Kidney (tissue), 14 donors: ENCODE data around the gene ADORA2A. TPM values are rescaled to one million over a fixed set of nuclear protein-coding genes. Genes with fewer than 3 reads are reported as not detected.
A peak's percentile ranks its signal among the peaks of the same experiment; 100 is the strongest.

ENCODE experiments used
- DNase-seq, 5 donors: peaks; one replicate each; pipeline ENCODE4 v3.0.0-alpha.2; 2013 to 2020
- FAIRE-seq: peaks from 2 replicates; lab custom pipeline; 2012; peaks lifted over from hg19 to GRCh38; lab: Jason Lieb, UNC
- H3K27ac ChIP-seq, 2 donors: one replicate each; pipeline ENCODE4 v1.7.0; 2013; ENCODE audit warnings: low read depth in 2 of 2, low read length in 2 of 2, inconsistent platforms in 1 of 2
- H3K27me3 ChIP-seq: one replicate; pipeline ENCODE4 v1.7.1; 2013; ENCODE audit warnings: low read length, inconsistent platforms; ENCODE audit not compliant: control insufficient read depth, insufficient read depth
- H3K36me3 ChIP-seq, 3 donors: one replicate each; pipeline versions ENCODE4 v1.7.0 to v1.7.1; 2013; ENCODE audit warnings: low read length in 3 of 3, control low read depth in 1 of 3, inconsistent platforms in 1 of 3; ENCODE audit not compliant: insufficient read depth in 3 of 3, control insufficient read depth in 2 of 3
- H3K4me1 ChIP-seq, 3 donors: one replicate each; pipeline versions ENCODE4 v1.7.0 to v1.7.1; 2013; ENCODE audit warnings: low read length in 3 of 3, inconsistent platforms in 1 of 3, low read depth in 1 of 3; ENCODE audit not compliant: control insufficient read depth in 2 of 3, insufficient read depth in 2 of 3
- H3K4me3 ChIP-seq, 3 donors: one replicate each; pipeline versions ENCODE4 v1.7.0 to v1.8.1; 2013; ENCODE audit warnings: low read length in 3 of 3, control low read depth in 1 of 3, inconsistent platforms in 1 of 3
- H3K9ac ChIP-seq, 3 donors: one replicate each; pipeline versions ENCODE4 v1.7.0 to v1.7.1; 2013; ENCODE audit warnings: low read length in 3 of 3, control low read depth in 1 of 3, inconsistent platforms in 1 of 3
- H3K9me3 ChIP-seq, 3 donors: one replicate each; pipeline versions ENCODE4 v1.7.0 to v1.7.1; 2013; ENCODE audit warnings: low read length in 3 of 3, control low read depth in 1 of 3, inconsistent platforms in 1 of 3; ENCODE audit not compliant: control insufficient read depth in 2 of 3, insufficient read depth in 1 of 3
- intact Hi-C: fragments of 100-400 bp; cut with DNase I; formaldehyde crosslinking; loops from one replicate; pipeline ENCODE4 v1.11.1; 2022
- polyA plus RNA-seq: library from polyadenylated mRNA; stranded (reverse); fragments of 350-450 nt; fragmentation: Illumina TruSeq; extraction: RNeasy Lipid Tissue Mini Kit (QIAGEN cat#74804); gene quantifications from one replicate; pipeline ENCODE4 v1.2.3, GENCODE V29; 2014; ENCODE audit warnings: low read depth, low replicate concordance; ENCODE audit not compliant: insufficient read depth
- total RNA-seq: library from RNA; stranded (reverse); fragmentation: NEBNext Ultra II Directional; extraction: Animal tissue kit (Norgen Biotek cat#: 25700); gene quantifications from one replicate; pipeline ENCODE4 v1.2.1, GENCODE V29; 2021
- TF ChIP-seq, protein P1 (sequence below): IDR thresholded peaks from 3 replicates; pipeline ENCODE4 v1.5.1; 2012; ENCODE audit warnings: mild to moderate bottlenecking, moderate library complexity, borderline replicate concordance; ENCODE audit not compliant: insufficient read depth; ENCODE audit errors: extremely low read depth
- donor health status: control.
- donor health status: control.
- donor health status: control.
- donor health status: control.
- donor health status: control.
- donor health status: DM: yes; HTN: yes; CAD: no.
- donor health status: Normal renal cell carcinoma (clear cell type).

Gene ADORA2A
- total and polyA plus RNA-seq, 2 donors from 2014 or later: 6.1 to 6.9 TPM

- TF ChIP-seq, protein P1, sequence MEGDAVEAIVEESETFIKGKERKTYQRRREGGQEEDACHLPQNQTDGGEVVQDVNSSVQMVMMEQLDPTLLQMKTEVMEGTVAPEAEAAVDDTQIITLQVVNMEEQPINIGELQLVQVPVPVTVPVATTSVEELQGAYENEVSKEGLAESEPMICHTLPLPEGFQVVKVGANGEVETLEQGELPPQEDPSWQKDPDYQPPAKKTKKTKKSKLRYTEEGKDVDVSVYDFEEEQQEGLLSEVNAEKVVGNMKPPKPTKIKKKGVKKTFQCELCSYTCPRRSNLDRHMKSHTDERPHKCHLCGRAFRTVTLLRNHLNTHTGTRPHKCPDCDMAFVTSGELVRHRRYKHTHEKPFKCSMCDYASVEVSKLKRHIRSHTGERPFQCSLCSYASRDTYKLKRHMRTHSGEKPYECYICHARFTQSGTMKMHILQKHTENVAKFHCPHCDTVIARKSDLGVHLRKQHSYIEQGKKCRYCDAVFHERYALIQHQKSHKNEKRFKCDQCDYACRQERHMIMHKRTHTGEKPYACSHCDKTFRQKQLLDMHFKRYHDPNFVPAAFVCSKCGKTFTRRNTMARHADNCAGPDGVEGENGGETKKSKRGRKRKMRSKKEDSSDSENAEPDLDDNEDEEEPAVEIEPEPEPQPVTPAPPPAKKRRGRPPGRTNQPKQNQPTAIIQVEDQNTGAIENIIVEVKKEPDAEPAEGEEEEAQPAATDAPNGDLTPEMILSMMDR: no peak
- no peak for FAIRE-seq
- Histone ChIP-seq H3K27ac (no peak overlapping the region), H3K4me3 (no peak overlapping the region), H3K9ac (no peak overlapping the region), H3K9me3 (no peaks in the 10 kb centered on the region), H3K4me1 (peaks cover 0 to 11% (median 0%) of the 10 kb centered on the region in 3 donors), H3K36me3 (peaks cover 0 to 10% (median 2%) of the 10 kb centered on the region in 3 donors), H3K27me3 (peaks cover 3% of the 10 kb centered on the region)
- DNase-seq: peak in 4 of 5 donors; percentile 41 to 79 (median 56)
- intact Hi-C loops: loop anchor here (10.0 kb wide), 1 partner anchor 84 kb away; no protein-coding TSS in a partner anchor
Measured at GRCh38 chr22:24420072-24420976, 7.1 kb upstream of the ADORA2A start.

DNA sequence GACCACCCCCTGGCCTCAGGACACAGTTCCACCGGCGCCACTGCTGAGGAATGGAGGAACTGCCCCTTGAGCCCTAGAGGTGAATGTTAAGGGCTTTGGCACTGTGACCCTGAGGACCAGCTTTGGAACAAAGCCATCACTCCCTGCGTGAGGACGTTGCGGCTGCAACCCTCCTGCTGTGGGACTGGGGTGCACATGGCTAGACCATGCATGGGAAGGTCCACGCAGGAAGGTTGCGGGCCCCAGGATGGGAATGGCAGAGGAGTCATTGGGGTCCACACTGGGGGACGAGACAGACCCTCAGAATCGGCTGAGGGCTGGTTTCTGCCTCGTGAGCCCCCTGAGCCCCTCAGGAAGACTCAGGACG, 6.4 kb upstream of the ADORA2A start:
- H3K9me3 ChIP-seq: no peaks in the 10 kb centered on the region
- peaks cover 0 to 11% (median 0%) of the 10 kb centered on the region in 3 donors for H3K4me1 ChIP-seq
- H3K27ac ChIP-seq: no peak overlapping the region
- no peak overlapping the region for H3K4me3 ChIP-seq
- H3K9ac ChIP-seq: no peak overlapping the region
- peaks cover 0 to 4% (median 0%) of the 10 kb centered on the region in 3 donors for H3K36me3 ChIP-seq
- TF ChIP-seq, protein P1: no peak
- FAIRE-seq: no peak
- intact Hi-C loops: loop anchor here (10.0 kb wide), 1 partner anchor 84 kb away; no protein-coding TSS in a partner anchor
- no peak for DNase-seq
- peaks cover 3% of the 10 kb centered on the region for H3K27me3 ChIP-seq

GRCh38 chr22:24421428-24421931, 5.9 kb upstream of the ADORA2A start:
- DNase-seq (peak in 1 of 5 donors; percentile 54), FAIRE-seq (no peak)
- Histone ChIP-seq H3K9me3 (no peaks in the 10 kb centered on the region), H3K4me1 (peaks cover 0 to 11% (median 0%) of the 10 kb centered on the region in 3 donors), H3K27me3 (peaks cover 3% of the 10 kb centered on the region), H3K27ac (no peak overlapping the region), H3K4me3 (no peak overlapping the region), H3K36me3 (no peaks in the 10 kb centered on the region), H3K9ac (no peak overlapping the region)
- intact Hi-C loops: loop anchor here (10.0 kb wide), 1 partner anchor 83 kb away; no protein-coding TSS in a partner anchor
- TF ChIP-seq, protein P1: peak; percentile 25
